HFFc6 (cell line): ENCODE results near the gene POU4F3. TPM values are rescaled to one million over a fixed set of nuclear protein-coding genes. Genes with fewer than 3 reads are reported as not detected.

Experiments
- DNase-seq: peaks from one replicate; pipeline ENCODE4 v3.0.0-alpha.2; 2018
- H3K27ac Mint-ChIP-seq: 2 replicates; pipeline ENCODE4 v1.8.0; 2020; ENCODE audit warnings: mild to moderate bottlenecking, mixed read lengths
- H3K27me3 Mint-ChIP-seq: 2 replicates; pipeline ENCODE4 v1.8.0; 2021; ENCODE audit warnings: mild to moderate bottlenecking, moderate library complexity, mixed read lengths; ENCODE audit not compliant: insufficient read depth
- H3K36me3 Mint-ChIP-seq: 2 replicates; pipeline ENCODE4 v1.8.0; 2021; ENCODE audit warnings: low read depth, mixed read lengths
- H3K4me1 Mint-ChIP-seq: 2 replicates; pipeline ENCODE4 v1.8.0; 2020; ENCODE audit warnings: low read depth, mixed read lengths
- H3K4me3 Mint-ChIP-seq: 2 replicates; pipeline ENCODE4 v1.8.0; 2020; ENCODE audit warnings: mild to moderate bottlenecking, moderate library complexity, mixed read lengths
- H3K9me3 Mint-ChIP-seq: 2 replicates; pipeline ENCODE4 v1.8.0; 2020; ENCODE audit warnings: mild to moderate bottlenecking, mixed read lengths
- CTCF ChIP-seq: fragments of 200-600 bp; sonication (generic); IDR thresholded peaks from 2 replicates; pipeline ENCODE4 v1.5.0; 2021; ENCODE audit warnings: antibody characterized with exemption, mild to moderate bottlenecking
- total RNA-seq, 6 experiments: library from RNA; stranded (reverse); fragmentation: NEBNext Ultra II Directional; extraction: Animal tissue kit (Norgen Biotek cat#: 25700); gene quantifications; 2 replicates in 1 of 6; 3 replicates in 5 of 6; pipeline ENCODE4 v1.2.3, GENCODE V29; 2021

POU4F3 gene
- total RNA-seq, 6 experiments from 2014 or later, result 0.07 TPM; not detected in 5

- TF ChIP-seq CTCF, result no peak
- H3K27me3 Mint-ChIP-seq, result peaks cover 62% of the 10 kb centered on the region
- peaks cover 4% of the 10 kb centered on the region; the same call in 1 of the 2 replicates for H3K9me3 Mint-ChIP-seq
- DNase-seq, result no peak
- H3K36me3 Mint-ChIP-seq, result no peaks in the 10 kb centered on the region
- H3K4me1 Mint-ChIP-seq, result no peaks in the 10 kb centered on the region
- H3K27ac Mint-ChIP-seq, result no peak overlapping the region
- H3K4me3 Mint-ChIP-seq, result no peak overlapping the region
These were observed 6.6 kb downstream of the POU4F3 start for GRCh38 chr5:146345240-146345577.

- DNase-seq, result no peak
- no peak overlapping the region for H3K27ac Mint-ChIP-seq
- no peaks in the 10 kb centered on the region for H3K4me1 Mint-ChIP-seq
- no peaks in the 10 kb centered on the region for H3K36me3 Mint-ChIP-seq
- no peak overlapping the region for H3K4me3 Mint-ChIP-seq
- no peaks in the 10 kb centered on the region for H3K9me3 Mint-ChIP-seq
- no peak for TF ChIP-seq CTCF
- H3K27me3 Mint-ChIP-seq, result peaks cover 63% of the 10 kb centered on the region
These were observed 7.1 kb downstream of the POU4F3 start for GRCh38 chr5:146345578-146346366.

GRCh38 chr5:146357126-146357525, 18.5 kb downstream of the POU4F3 start:
- no peaks in the 10 kb centered on the region for H3K4me1 Mint-ChIP-seq
- TF ChIP-seq CTCF, result no peak
- H3K27ac Mint-ChIP-seq, result no peak overlapping the region
- peaks cover 15% of the 10 kb centered on the region for H3K27me3 Mint-ChIP-seq
- no peak for DNase-seq
- H3K36me3 Mint-ChIP-seq, result no peaks in the 10 kb centered on the region
- no peaks in the 10 kb centered on the region for H3K9me3 Mint-ChIP-seq
- no peak overlapping the region for H3K4me3 Mint-ChIP-seq

GRCh38 chr5:146359836-146360235, 21.2 kb downstream of the POU4F3 start:
- Mint-ChIP-seq H3K36me3 (no peaks in the 10 kb centered on the region), H3K9me3 (no peaks in the 10 kb centered on the region), H3K27me3 (peaks cover 19% of the 10 kb centered on the region), H3K27ac (no peak overlapping the region), H3K4me1 (no peaks in the 10 kb centered on the region), H3K4me3 (no peak overlapping the region)
- no peak for TF ChIP-seq CTCF
- no peak for DNase-seq

- Mint-ChIP-seq H3K4me3 (no peak overlapping the region), H3K9me3 (no peaks in the 10 kb centered on the region), H3K4me1 (no peaks in the 10 kb centered on the region), H3K36me3 (no peaks in the 10 kb centered on the region), H3K27ac (no peak overlapping the region), H3K27me3 (peaks cover 25% of the 10 kb centered on the region)
- no peak for DNase-seq
- no peak for TF ChIP-seq CTCF
These were observed 24.7 kb downstream of the POU4F3 start for GRCh38 chr5:146363161-146363874.
